HFFc6 (cell line): ENCODE results near the gene ANTXR1. TPM values are rescaled to one million over a fixed set of nuclear protein-coding genes. Genes with fewer than 3 reads are reported as not detected.

Experiments used
- DNase-seq: peaks from one replicate; pipeline ENCODE4 v3.0.0-alpha.2; 2018
- H3K27ac Mint-ChIP-seq: 2 replicates; pipeline ENCODE4 v1.8.0; 2020; ENCODE audit warnings: mild to moderate bottlenecking, mixed read lengths
- H3K27me3 Mint-ChIP-seq: 2 replicates; pipeline ENCODE4 v1.8.0; 2021; ENCODE audit warnings: mild to moderate bottlenecking, moderate library complexity, mixed read lengths; ENCODE audit not compliant: insufficient read depth
- H3K36me3 Mint-ChIP-seq: 2 replicates; pipeline ENCODE4 v1.8.0; 2021; ENCODE audit warnings: low read depth, mixed read lengths
- H3K4me1 Mint-ChIP-seq: 2 replicates; pipeline ENCODE4 v1.8.0; 2020; ENCODE audit warnings: low read depth, mixed read lengths
- H3K4me3 Mint-ChIP-seq: 2 replicates; pipeline ENCODE4 v1.8.0; 2020; ENCODE audit warnings: mild to moderate bottlenecking, moderate library complexity, mixed read lengths
- H3K9me3 Mint-ChIP-seq: 2 replicates; pipeline ENCODE4 v1.8.0; 2020; ENCODE audit warnings: mild to moderate bottlenecking, mixed read lengths
- CTCF ChIP-seq: fragments of 200-600 bp; sonication (generic); IDR thresholded peaks from 2 replicates; pipeline ENCODE4 v1.5.0; 2021; ENCODE audit warnings: antibody characterized with exemption, mild to moderate bottlenecking
- total RNA-seq, 6 experiments: library from RNA; stranded (reverse); fragmentation: NEBNext Ultra II Directional; extraction: Animal tissue kit (Norgen Biotek cat#: 25700); gene quantifications; 2 replicates in 1 of 6; 3 replicates in 5 of 6; pipeline ENCODE4 v1.2.3, GENCODE V29; 2021

ANTXR1 gene
- total RNA-seq, 6 experiments from 2014 or later, result 98.0 to 137 (median 124) TPM

GRCh38 chr2:69291721-69292120 lies 278.7 kb downstream of the ANTXR1 start:
- Mint-ChIP-seq H3K27ac (no peak overlapping the region; the same call in 1 of the 2 replicates), H3K27me3 (peaks cover 6% of the 10 kb centered on the region), H3K4me3 (no peak overlapping the region), H3K9me3 (no peaks in the 10 kb centered on the region), H3K4me1 (peaks cover 16% of the 10 kb centered on the region), H3K36me3 (no peaks in the 10 kb centered on the region)
- DNase-seq, result no peak
- no peak for TF ChIP-seq CTCF

DNA sequence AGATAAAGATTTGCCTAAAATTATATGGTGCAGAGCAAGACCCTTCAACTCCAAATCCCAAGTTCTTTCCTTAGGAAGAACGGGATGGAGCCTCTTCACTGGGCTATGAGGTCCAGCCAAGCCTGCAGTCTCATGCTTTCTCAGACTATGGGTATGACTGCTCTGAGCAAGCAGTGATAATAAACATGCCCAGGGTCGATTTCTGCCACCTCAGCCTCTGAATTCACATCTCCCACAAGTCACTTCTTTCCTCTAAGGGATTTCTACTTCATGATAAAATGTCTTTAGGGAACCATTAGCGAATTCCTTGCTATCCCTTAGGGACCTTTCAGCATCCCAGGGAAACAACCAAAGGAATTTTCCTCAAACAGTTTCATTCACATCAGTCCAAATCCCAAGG lies 279.3 kb downstream of the ANTXR1 start:
- Mint-ChIP-seq H3K9me3 (no peaks in the 10 kb centered on the region), H3K36me3 (no peaks in the 10 kb centered on the region), H3K27me3 (peaks cover 6% of the 10 kb centered on the region), H3K4me3 (no peak overlapping the region), H3K4me1 (peaks cover 16% of the 10 kb centered on the region), H3K27ac (no peak overlapping the region)
- DNase-seq, result no peak
- no peak for TF ChIP-seq CTCF

DNA sequence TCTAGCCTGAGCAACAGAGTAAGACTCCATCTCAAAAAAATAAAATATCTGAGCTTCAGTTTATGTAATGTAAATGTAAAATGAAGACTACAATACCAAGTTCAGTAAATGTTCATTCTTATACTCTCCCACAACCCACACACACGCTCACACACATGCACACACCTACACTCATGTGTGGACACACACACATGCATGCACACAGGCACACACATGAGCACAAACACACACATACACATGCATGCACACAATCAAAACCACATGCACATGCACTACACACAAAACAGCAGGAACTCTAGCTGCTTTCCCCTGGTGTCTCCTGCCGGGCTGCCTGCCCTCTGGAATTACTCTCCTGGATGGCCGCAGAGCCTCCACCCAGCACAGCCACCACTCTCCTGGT lies 283.4 kb downstream of the ANTXR1 start:
- no peak for TF ChIP-seq CTCF
- H3K4me1 Mint-ChIP-seq, result peaks cover 38% of the 10 kb centered on the region

DNA sequence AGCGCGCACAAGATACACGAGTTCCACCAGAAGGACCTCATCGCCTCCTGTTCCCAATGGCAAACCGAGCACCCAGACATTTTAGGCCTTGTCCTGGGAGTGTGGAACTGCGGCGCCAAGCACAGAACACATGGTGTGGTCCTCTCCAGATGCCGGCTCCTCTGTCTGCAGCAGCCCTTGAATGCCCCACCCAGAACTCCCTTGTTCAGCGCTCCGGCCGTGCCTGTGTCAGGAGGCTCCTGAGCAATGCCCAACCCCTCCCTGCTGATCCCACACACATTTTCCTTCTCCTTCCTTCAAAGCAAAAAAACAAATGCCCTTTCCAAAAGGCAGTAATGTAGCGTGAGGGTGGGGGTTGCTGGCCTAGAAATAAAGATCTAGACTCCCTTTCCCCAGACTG lies 284.2 kb downstream of the ANTXR1 start:
- TF ChIP-seq CTCF, result no peak
- peaks cover 33% of the 10 kb centered on the region for H3K4me1 Mint-ChIP-seq
- no peaks in the 10 kb centered on the region for H3K36me3 Mint-ChIP-seq
- peaks cover 5% of the 10 kb centered on the region for H3K27me3 Mint-ChIP-seq
- H3K4me3 Mint-ChIP-seq, result no peak overlapping the region
- no peak for DNase-seq
- H3K9me3 Mint-ChIP-seq, result no peaks in the 10 kb centered on the region
- H3K27ac Mint-ChIP-seq, result no peak overlapping the region

More for the DNA sequence above, 283.4 kb downstream of the ANTXR1 start:
- Mint-ChIP-seq H3K36me3 (no peaks in the 10 kb centered on the region), H3K4me3 (no peak overlapping the region), H3K27me3 (peaks cover 6% of the 10 kb centered on the region), H3K27ac (no peak overlapping the region), H3K9me3 (no peaks in the 10 kb centered on the region)
- DNase-seq, result no peak

DNA sequence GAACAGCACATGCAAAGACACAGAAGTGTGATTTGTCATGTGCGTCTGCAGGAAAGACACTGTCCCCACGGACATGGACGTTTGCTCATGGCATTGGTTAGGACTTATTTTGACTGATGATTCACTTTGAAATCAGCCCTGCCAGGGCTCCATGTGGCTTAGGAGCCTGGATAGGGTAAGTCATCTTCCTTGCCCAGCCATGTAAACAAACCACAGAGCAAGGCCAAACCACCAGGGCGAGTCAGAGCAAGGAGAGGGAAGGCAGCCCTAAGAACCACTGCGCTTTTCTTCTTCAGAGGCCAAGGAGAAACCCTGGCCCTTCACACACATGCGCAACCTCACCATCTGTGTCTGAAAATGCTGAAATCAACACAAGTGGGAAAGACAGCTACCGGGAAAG lies 285.3 kb downstream of the ANTXR1 start:
- no peak for TF ChIP-seq CTCF
- Mint-ChIP-seq H3K9me3 (no peaks in the 10 kb centered on the region), H3K27me3 (peaks cover 4% of the 10 kb centered on the region), H3K4me3 (peak overlapping the region; percentile 67), H3K27ac (peak overlapping the region; percentile 89), H3K4me1 (peaks cover 33% of the 10 kb centered on the region), H3K36me3 (no peaks in the 10 kb centered on the region)
- DNase-seq, result peak; percentile 93

DNA sequence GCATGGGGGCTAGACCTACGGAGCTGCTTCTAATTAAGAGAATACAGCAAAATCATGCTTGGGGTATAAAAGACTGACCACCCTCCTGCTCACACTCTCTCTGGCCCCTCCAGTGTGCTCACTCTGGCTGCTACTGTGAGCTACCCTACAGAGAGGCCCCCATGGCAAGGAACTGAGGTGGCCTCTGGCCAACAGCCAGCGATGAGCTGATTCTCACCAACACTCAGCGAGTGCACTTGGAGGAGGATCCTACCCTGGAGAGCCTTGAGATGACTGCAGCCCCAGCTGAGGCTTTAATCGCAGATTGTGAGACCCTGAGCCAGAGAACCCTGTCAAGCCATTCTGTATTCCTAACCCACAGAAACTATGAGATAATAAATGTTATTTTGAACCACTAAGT lies 285.9 kb downstream of the ANTXR1 start:
- no peak for TF ChIP-seq CTCF
- peaks cover 2% of the 10 kb centered on the region for H3K36me3 Mint-ChIP-seq
- peak overlapping the region; percentile 67 for H3K4me3 Mint-ChIP-seq
- peaks cover 2% of the 10 kb centered on the region; the same call in 1 of the 2 replicates for H3K9me3 Mint-ChIP-seq
- peaks cover 33% of the 10 kb centered on the region for H3K4me1 Mint-ChIP-seq
- peaks cover 4% of the 10 kb centered on the region for H3K27me3 Mint-ChIP-seq
- peak overlapping the region; percentile 89 for H3K27ac Mint-ChIP-seq
- DNase-seq, result peak; percentile 42
